HG03575 (cell line): ENCODE results near the gene KNOP1.
"Not testable (repeated sequence)": the region's sequence is repeated elsewhere in the genome, so short reads cannot be mapped to it uniquely, and the experiment has no call there.

Experiments
- ATAC-seq: cut with Tn5 transposase; IDR thresholded peaks from one replicate; pipeline ENCODE4 v1.9.1; 2021; ENCODE audit not compliant: unreplicated experiment, insufficient number of reproducible peaks, low FRiP score; ENCODE audit errors: extremely low read depth

The KNOP1 gene

GRCh38 chr16:19690196-19690595 is 27.8 kb downstream of the KNOP1 start:
- no peak for ATAC-seq

GRCh38 chr16:19689342-19689741 is 28.7 kb downstream of the KNOP1 start:
- no peak for ATAC-seq

- ATAC-seq = no peak
Observed at GRCh38 chr16:19688396-19689024, 29.5 kb downstream of the KNOP1 start.

GRCh38 chr16:19687279-19687678 is 30.7 kb downstream of the KNOP1 start:
- ATAC-seq = no peak

GRCh38 chr16:19685176-19685575 is 32.9 kb downstream of the KNOP1 start:
- no peak for ATAC-seq

GRCh38 chr16:19683453-19684236 is 34.4 kb downstream of the KNOP1 start:
- ATAC-seq = no peak

GRCh38 chr16:19681637-19682036 is 36.4 kb downstream of the KNOP1 start:
- no peak for ATAC-seq

- no peak for ATAC-seq
Observed at GRCh38 chr16:19680881-19681340, 37.1 kb downstream of the KNOP1 start.

GRCh38 chr16:19679281-19679680 is 38.7 kb downstream of the KNOP1 start:
- not testable (repeated sequence) for ATAC-seq

GRCh38 chr16:19678804-19679203 is 39.2 kb downstream of the KNOP1 start:
- ATAC-seq = no peak

- no peak for ATAC-seq
Observed at GRCh38 chr16:19677402-19677801, 40.6 kb downstream of the KNOP1 start.

- no peak for ATAC-seq
Observed at GRCh38 chr16:19674485-19674884, 43.5 kb downstream of the KNOP1 start.

- no peak for ATAC-seq
Observed at GRCh38 chr16:19672378-19672777, 45.6 kb downstream of the KNOP1 start.

- no peak for ATAC-seq
Observed at GRCh38 chr16:19666477-19666876, 51.5 kb downstream of the KNOP1 start.

GRCh38 chr16:19665313-19665712 is 52.7 kb downstream of the KNOP1 start:
- ATAC-seq = not testable (repeated sequence)

GRCh38 chr16:19664166-19664565 is 53.9 kb downstream of the KNOP1 start:
- ATAC-seq = no peak

GRCh38 chr16:19662351-19662750 is 55.7 kb downstream of the KNOP1 start:
- ATAC-seq = no peak

GRCh38 chr16:19660432-19660831 is 57.6 kb downstream of the KNOP1 start:
- no peak for ATAC-seq

- no peak for ATAC-seq
Observed at GRCh38 chr16:19659554-19659953, 58.5 kb downstream of the KNOP1 start.

GRCh38 chr16:19657831-19658230 is 60.2 kb downstream of the KNOP1 start:
- ATAC-seq = no peak
